ENCODE measurements around the gene KATNAL1.
"Not testable (repeated sequence)": the region's sequence is repeated elsewhere in the genome, so short reads cannot be mapped to it uniquely, and the experiment has no call there.

Gene KATNAL1

GRCh38 chr13:30292325-30292724 is 15.0 kb downstream of the KATNAL1 start:
- no peak for DNase-seq (ENCODE audit: low read depth in 2 of 2)

- no peak for DNase-seq (ENCODE audit: low read depth in 2 of 2)
Measured at GRCh38 chr13:30290812-30291436, 16.4 kb downstream of the KATNAL1 start.

- no peak for DNase-seq (ENCODE audit: low read depth in 2 of 2)
Measured at GRCh38 chr13:30289533-30289932, 17.8 kb downstream of the KATNAL1 start.

GRCh38 chr13:30286059-30286458 is 21.3 kb downstream of the KATNAL1 start:
- DNase-seq (ENCODE audit: low read depth in 2 of 2) = not testable (repeated sequence)

- no peak for DNase-seq (ENCODE audit: low read depth in 2 of 2)
Measured at GRCh38 chr13:30276178-30276577, 31.2 kb downstream of the KATNAL1 start.

GRCh38 chr13:30274083-30274482 is 33.3 kb downstream of the KATNAL1 start:
- DNase-seq (ENCODE audit: low read depth in 2 of 2) = no peak

- not testable (repeated sequence) for DNase-seq (ENCODE audit: low read depth in 2 of 2)
Measured at GRCh38 chr13:30270035-30270434, 37.3 kb downstream of the KATNAL1 start.

- no peak for DNase-seq (ENCODE audit: low read depth in 2 of 2)
Measured at GRCh38 chr13:30268673-30269072, 38.7 kb downstream of the KATNAL1 start.

- no peak for DNase-seq (ENCODE audit: low read depth in 2 of 2)
Measured at GRCh38 chr13:30266756-30267155, 40.6 kb downstream of the KATNAL1 start.

- DNase-seq (ENCODE audit: low read depth in 2 of 2) = not testable (repeated sequence)
Measured at GRCh38 chr13:30259149-30259733, 48.1 kb downstream of the KATNAL1 start.

- DNase-seq (ENCODE audit: low read depth in 2 of 2) = no peak
Measured at GRCh38 chr13:30257468-30258099, 49.8 kb downstream of the KATNAL1 start.

- no peak for DNase-seq (ENCODE audit: low read depth in 2 of 2)
Measured at GRCh38 chr13:30256713-30257467, 50.5 kb downstream of the KATNAL1 start.

GRCh38 chr13:30255696-30256095 is 51.7 kb downstream of the KATNAL1 start:
- no peak for DNase-seq (ENCODE audit: low read depth in 2 of 2)

GRCh38 chr13:30253830-30254229 is 53.5 kb downstream of the KATNAL1 start:
- no peak for DNase-seq (ENCODE audit: low read depth in 2 of 2)

- DNase-seq (ENCODE audit: low read depth in 2 of 2) = no peak
Measured at GRCh38 chr13:30247406-30247805, 59.9 kb downstream of the KATNAL1 start.

GRCh38 chr13:30241532-30241931 is 65.8 kb downstream of the KATNAL1 start:
- DNase-seq (ENCODE audit: low read depth in 2 of 2) = no peak

- no peak for DNase-seq (ENCODE audit: low read depth in 2 of 2)
Measured at GRCh38 chr13:30240608-30241007, 66.7 kb downstream of the KATNAL1 start.

GRCh38 chr13:30235216-30235615 is 72.1 kb downstream of the KATNAL1 start:
- DNase-seq (ENCODE audit: low read depth in 2 of 2) = no peak

- no peak for DNase-seq (ENCODE audit: low read depth in 2 of 2)
Measured at GRCh38 chr13:30234619-30235162, 72.7 kb downstream of the KATNAL1 start.

- DNase-seq (ENCODE audit: low read depth in 2 of 2) = no peak
Measured at GRCh38 chr13:30224732-30225131, 82.6 kb downstream of the KATNAL1 start.

- no peak for DNase-seq (ENCODE audit: low read depth in 2 of 2)
Measured at GRCh38 chr13:30222254-30222653, 85.1 kb downstream of the KATNAL1 start.

GRCh38 chr13:30216111-30216510 is 91.2 kb downstream of the KATNAL1 start:
- no peak for DNase-seq (ENCODE audit: low read depth in 2 of 2)
